Left ventricle myocardium inferior (tissue), 1 donor: ENCODE data around the gene LAIR1. TPM values are rescaled to one million over a fixed set of nuclear protein-coding genes. Genes with fewer than 3 reads are reported as not detected.
"Not testable (repeated sequence)": the region's sequence is repeated elsewhere in the genome, so short reads cannot be mapped to it uniquely, and the experiment has no call there.

Experiments
- DNase-seq: peaks from one replicate; pipeline ENCODE4 v3.0.0-alpha.2; 2020
- H3K27ac ChIP-seq: fragments of 200-600 bp; replicated peaks from 2 replicates; pipeline ENCODE4 v1.8.0; 2021
- H3K27me3 ChIP-seq: fragments of 200-600 bp; 2 replicates; pipeline ENCODE4 v1.8.0; 2021; ENCODE audit warnings: low read depth
- H3K36me3 ChIP-seq: fragments of 200-600 bp; 2 replicates; pipeline ENCODE4 v1.8.0; 2021
- H3K4me1 ChIP-seq: fragments of 200-600 bp; 2 replicates; pipeline ENCODE4 v1.8.0; 2021
- H3K4me3 ChIP-seq: fragments of 200-600 bp; 2 replicates; pipeline ENCODE4 v1.8.0; 2021; ENCODE audit warnings: mild to moderate bottlenecking, moderate library complexity
- H3K9me3 ChIP-seq: fragments of 200-600 bp; replicated peaks from 2 replicates; pipeline ENCODE4 v1.8.0; 2021
- CTCF ChIP-seq: fragments of 200-600 bp; IDR thresholded peaks from 2 replicates; pipeline ENCODE4 v1.8.0; 2021; ENCODE audit warnings: antibody characterized with exemption, mild to moderate bottlenecking, borderline replicate concordance
- intact Hi-C: fragments of 100-400 bp; cut with micrococcal nuclease; formaldehyde crosslinking; loops from one replicate; pipeline ENCODE4 v1.11.0; 2022
- total RNA-seq: library from RNA; stranded (reverse); fragmentation: NEBNext Ultra II Directional; extraction: Animal tissue kit (Norgen Biotek cat#: 25700); gene quantifications from one replicate; pipeline ENCODE4 v1.2.1, GENCODE V29; 2021
- donor health status: DM: no; HTN: yes; CAD: no; lungs with severe emphysema.

The LAIR1 gene
- total RNA-seq, 1 donor from 2014 or later, result 5.1 TPM

- Histone ChIP-seq H3K27me3 (peaks cover 88% of the 10 kb centered on the region), H3K36me3 (no peaks in the 10 kb centered on the region), H3K9me3 (no peaks in the 10 kb centered on the region), H3K4me3 (peak overlapping the region; percentile 47), H3K27ac (no peak overlapping the region), H3K4me1 (peaks cover 12% of the 10 kb centered on the region)
- intact Hi-C loops, result no loop called here
- DNase-seq, result no peak
- TF ChIP-seq CTCF, result no peak
Measured at GRCh38 chr19:54388802-54389139, 24.0 kb upstream of the LAIR1 start.

- peak; percentile 26 for DNase-seq
- Histone ChIP-seq H3K36me3 (no peaks in the 10 kb centered on the region), H3K4me3 (peak overlapping the region; percentile 47), H3K27me3 (peaks cover 82% of the 10 kb centered on the region), H3K27ac (peak overlapping the region; percentile 9), H3K9me3 (no peaks in the 10 kb centered on the region), H3K4me1 (peaks cover 12% of the 10 kb centered on the region)
- TF ChIP-seq CTCF, result no peak
- intact Hi-C loops, result no loop called here
Measured at GRCh38 chr19:54387991-54388801, 23.5 kb upstream of the LAIR1 start.

GRCh38 chr19:54383330-54383729 is 18.6 kb upstream of the LAIR1 start:
- no peaks in the 10 kb centered on the region for H3K9me3 ChIP-seq
- H3K27ac ChIP-seq, result no peak overlapping the region
- H3K4me3 ChIP-seq, result no peak overlapping the region
- no peak for TF ChIP-seq CTCF
- peaks cover 5% of the 10 kb centered on the region for H3K4me1 ChIP-seq
- intact Hi-C loops, result no loop called here
- H3K36me3 ChIP-seq, result no peaks in the 10 kb centered on the region
- DNase-seq, result no peak
- H3K27me3 ChIP-seq, result peaks cover 66% of the 10 kb centered on the region

GRCh38 chr19:54382041-54382440 is 17.3 kb upstream of the LAIR1 start:
- H3K4me3 ChIP-seq, intact Hi-C loops, H3K4me1 ChIP-seq, H3K9me3 ChIP-seq, H3K27ac ChIP-seq, DNase-seq, H3K36me3 ChIP-seq: not testable (repeated sequence)
- peaks cover 65% of the 10 kb centered on the region for H3K27me3 ChIP-seq

GRCh38 chr19:54380897-54381296 is 16.2 kb upstream of the LAIR1 start:
- peaks cover 65% of the 10 kb centered on the region for H3K27me3 ChIP-seq
- no peak for TF ChIP-seq CTCF
- no peak overlapping the region for H3K4me3 ChIP-seq
- intact Hi-C loops, result no loop called here
- H3K9me3 ChIP-seq, result no peaks in the 10 kb centered on the region
- no peak for DNase-seq
- no peak overlapping the region for H3K27ac ChIP-seq
- H3K4me1 ChIP-seq, result no peaks in the 10 kb centered on the region
- H3K36me3 ChIP-seq, result no peaks in the 10 kb centered on the region

- Histone ChIP-seq H3K9me3 (no peaks in the 10 kb centered on the region), H3K27me3 (peaks cover 61% of the 10 kb centered on the region), H3K27ac (peak overlapping the region; percentile 36), H3K4me1 (no peaks in the 10 kb centered on the region), H3K36me3 (no peaks in the 10 kb centered on the region), H3K4me3 (no peak overlapping the region)
- no peak for DNase-seq
- intact Hi-C loops, result no loop called here
- TF ChIP-seq CTCF, result no peak
Measured at GRCh38 chr19:54379187-54379678, 14.5 kb upstream of the LAIR1 start.
